ENCODE measurements around the gene NECTIN1. TPM values are rescaled to one million over a fixed set of nuclear protein-coding genes. Genes with fewer than 3 reads are reported as not detected.

The NECTIN1 gene
- total RNA-seq, 1 donor from 2014 or later: 36.7 TPM

GRCh38 chr11:119709171-119709570 is 19.8 kb downstream of the NECTIN1 start:
- ATAC-seq (ENCODE audit: low read depth) (no peak), DNase-seq (no peak)
- TF ChIP-seq, protein P1, sequence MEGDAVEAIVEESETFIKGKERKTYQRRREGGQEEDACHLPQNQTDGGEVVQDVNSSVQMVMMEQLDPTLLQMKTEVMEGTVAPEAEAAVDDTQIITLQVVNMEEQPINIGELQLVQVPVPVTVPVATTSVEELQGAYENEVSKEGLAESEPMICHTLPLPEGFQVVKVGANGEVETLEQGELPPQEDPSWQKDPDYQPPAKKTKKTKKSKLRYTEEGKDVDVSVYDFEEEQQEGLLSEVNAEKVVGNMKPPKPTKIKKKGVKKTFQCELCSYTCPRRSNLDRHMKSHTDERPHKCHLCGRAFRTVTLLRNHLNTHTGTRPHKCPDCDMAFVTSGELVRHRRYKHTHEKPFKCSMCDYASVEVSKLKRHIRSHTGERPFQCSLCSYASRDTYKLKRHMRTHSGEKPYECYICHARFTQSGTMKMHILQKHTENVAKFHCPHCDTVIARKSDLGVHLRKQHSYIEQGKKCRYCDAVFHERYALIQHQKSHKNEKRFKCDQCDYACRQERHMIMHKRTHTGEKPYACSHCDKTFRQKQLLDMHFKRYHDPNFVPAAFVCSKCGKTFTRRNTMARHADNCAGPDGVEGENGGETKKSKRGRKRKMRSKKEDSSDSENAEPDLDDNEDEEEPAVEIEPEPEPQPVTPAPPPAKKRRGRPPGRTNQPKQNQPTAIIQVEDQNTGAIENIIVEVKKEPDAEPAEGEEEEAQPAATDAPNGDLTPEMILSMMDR (IDR thresholded peaks at IDR 0.05): no peak
- intact Hi-C loops (cut with micrococcal nuclease): no loop called here
- CTCF ChIA-PET: interaction anchor here (1.2 kb wide), 1 partner anchor 20 kb away, joined by 3 read pairs; the partner anchor contains the start of gene NECTIN1
- no peaks in the 10 kb centered on the region for H3K9me3 Mint-ChIP-seq
- H3K27me3 Mint-ChIP-seq: peaks cover 16% of the 10 kb centered on the region
- H3K27ac Mint-ChIP-seq: no peak overlapping the region
- H3K36me3 Mint-ChIP-seq (ENCODE audit: low read depth): no peaks in the 10 kb centered on the region
- H3K4me1 Mint-ChIP-seq: no peaks in the 10 kb centered on the region
- POLR2A ChIA-PET: no interaction called here
- H3K4me3 Mint-ChIP-seq: no peak overlapping the region

DNA sequence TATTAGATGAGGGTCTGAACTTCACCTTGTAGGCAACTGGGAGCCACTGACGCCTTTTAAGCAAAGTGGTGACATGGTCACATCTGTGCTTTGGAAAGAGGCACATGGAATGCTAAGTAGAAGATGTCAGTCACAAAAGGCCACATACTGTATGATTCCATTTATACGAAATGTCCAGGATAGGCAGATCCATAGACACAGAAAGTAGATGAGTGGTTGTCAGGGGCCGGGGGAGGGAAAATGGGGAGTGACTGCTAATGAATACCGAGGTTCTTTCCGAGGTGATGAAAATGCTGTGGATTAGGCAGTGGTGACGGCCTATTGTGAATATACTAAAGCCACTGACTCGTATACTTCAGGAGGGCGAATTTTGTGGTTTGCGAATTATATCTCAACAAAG is 20.6 kb downstream of the NECTIN1 start:
- intact Hi-C loops (cut with micrococcal nuclease): no loop called here
- no peak overlapping the region for H3K27ac Mint-ChIP-seq
- H3K36me3 Mint-ChIP-seq (ENCODE audit: low read depth): no peaks in the 10 kb centered on the region
- POLR2A ChIA-PET: no interaction called here
- no peak overlapping the region for H3K4me3 Mint-ChIP-seq
- ATAC-seq (ENCODE audit: low read depth) (no peak), DNase-seq (no peak)
- CTCF ChIA-PET: no interaction called here
- no peaks in the 10 kb centered on the region for H3K9me3 Mint-ChIP-seq
- no peaks in the 10 kb centered on the region for H3K4me1 Mint-ChIP-seq
- peaks cover 16% of the 10 kb centered on the region for H3K27me3 Mint-ChIP-seq
- TF ChIP-seq, protein P1 (IDR thresholded peaks at IDR 0.05): no peak

DNA sequence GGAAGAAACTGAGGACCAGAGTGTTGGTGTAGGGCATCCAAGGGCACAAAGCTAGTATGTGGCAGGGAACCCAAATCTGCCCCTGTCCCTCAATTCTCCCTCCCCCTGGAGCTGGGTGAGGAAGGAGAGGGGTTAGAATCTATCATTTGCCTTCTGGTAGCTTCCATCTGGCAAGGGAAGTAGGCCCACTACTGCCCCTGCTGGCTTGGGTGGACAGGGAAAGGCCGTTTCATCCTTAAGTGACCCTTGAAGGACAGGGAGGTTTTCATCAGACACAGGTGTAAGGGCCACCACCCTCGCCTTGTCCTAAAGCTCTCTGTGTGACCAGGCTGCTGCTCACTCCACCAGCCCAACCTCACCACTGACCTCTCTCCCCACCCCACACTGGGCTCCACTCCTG is 22.1 kb downstream of the NECTIN1 start:
- no peak for DNase-seq
- no peaks in the 10 kb centered on the region for H3K4me1 Mint-ChIP-seq
- no peak overlapping the region for H3K27ac Mint-ChIP-seq
- intact Hi-C loops (cut with micrococcal nuclease): no loop called here
- no peaks in the 10 kb centered on the region for H3K36me3 Mint-ChIP-seq (ENCODE audit: low read depth)
- ATAC-seq (ENCODE audit: low read depth): no peak
- H3K4me3 Mint-ChIP-seq: no peak overlapping the region
- no peaks in the 10 kb centered on the region for H3K9me3 Mint-ChIP-seq
- peaks cover 16% of the 10 kb centered on the region for H3K27me3 Mint-ChIP-seq
- TF ChIP-seq, protein P1 (IDR thresholded peaks at IDR 0.05): no peak
- ChIA-PET CTCF (no interaction called here), POLR2A (no interaction called here)

- DNase-seq (no peak), ATAC-seq (ENCODE audit: low read depth) (no peak)
- CTCF ChIA-PET: no interaction called here
- no peak overlapping the region for H3K4me3 Mint-ChIP-seq
- H3K27ac Mint-ChIP-seq: no peak overlapping the region
- intact Hi-C loops (cut with micrococcal nuclease): no loop called here
- no peaks in the 10 kb centered on the region for H3K4me1 Mint-ChIP-seq
- no peaks in the 10 kb centered on the region for H3K9me3 Mint-ChIP-seq
- TF ChIP-seq, protein P1 (IDR thresholded peaks at IDR 0.05): no peak
- H3K27me3 Mint-ChIP-seq: peaks cover 16% of the 10 kb centered on the region
- POLR2A ChIA-PET: no interaction called here
- no peaks in the 10 kb centered on the region for H3K36me3 Mint-ChIP-seq (ENCODE audit: low read depth)
Observed at GRCh38 chr11:119706029-119706428, 23.0 kb downstream of the NECTIN1 start.

DNA sequence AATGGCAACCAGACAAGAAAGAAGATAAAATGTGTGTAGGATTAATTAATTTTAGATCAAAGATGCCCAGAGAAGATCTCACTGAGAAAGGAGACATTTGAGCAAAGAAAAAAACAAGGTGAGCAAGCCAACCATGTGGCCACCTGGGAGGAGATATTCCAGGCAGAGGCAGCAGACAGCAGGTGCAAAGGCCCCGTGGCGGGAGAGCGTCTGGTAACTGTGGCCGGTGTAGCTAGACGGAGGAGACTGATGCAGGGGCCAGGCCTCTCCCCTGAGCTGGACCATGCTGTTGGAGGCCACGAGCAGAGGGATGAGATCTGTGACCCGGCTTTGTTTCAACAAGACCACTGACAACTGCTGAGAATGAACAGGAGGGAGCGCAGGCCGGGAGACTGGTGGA is 23.6 kb downstream of the NECTIN1 start:
- no peaks in the 10 kb centered on the region for H3K9me3 Mint-ChIP-seq
- peaks cover 14% of the 10 kb centered on the region for H3K27me3 Mint-ChIP-seq
- CTCF ChIA-PET: no interaction called here
- no peaks in the 10 kb centered on the region for H3K36me3 Mint-ChIP-seq (ENCODE audit: low read depth)
- H3K27ac Mint-ChIP-seq: no peak overlapping the region
- intact Hi-C loops (cut with micrococcal nuclease): no loop called here
- no peak overlapping the region for H3K4me3 Mint-ChIP-seq
- TF ChIP-seq, protein P1 (IDR thresholded peaks at IDR 0.05): no peak
- POLR2A ChIA-PET: no interaction called here
- H3K4me1 Mint-ChIP-seq: no peaks in the 10 kb centered on the region
- ATAC-seq (ENCODE audit: low read depth): no peak
- DNase-seq: no peak

Measured in activated B cell treated with CpG ODN at 0.5 μM for 24 hours (primary cell).